ENCODE data around the gene FRMD7. TPM values are rescaled to one million over a fixed set of nuclear protein-coding genes. Genes with fewer than 3 reads are reported as not detected.
"Not testable (repeated sequence)": the region's sequence is repeated elsewhere in the genome, so short reads cannot be mapped to it uniquely, and the experiment has no call there.

FRMD7 gene
- total and polyA plus RNA-seq, 10 of the 15 experiments (the other 5 are each of a cell fraction or from before 2014, with no cell fraction given) = 0.03 to 0.94 TPM; not detected in 8

DNA sequence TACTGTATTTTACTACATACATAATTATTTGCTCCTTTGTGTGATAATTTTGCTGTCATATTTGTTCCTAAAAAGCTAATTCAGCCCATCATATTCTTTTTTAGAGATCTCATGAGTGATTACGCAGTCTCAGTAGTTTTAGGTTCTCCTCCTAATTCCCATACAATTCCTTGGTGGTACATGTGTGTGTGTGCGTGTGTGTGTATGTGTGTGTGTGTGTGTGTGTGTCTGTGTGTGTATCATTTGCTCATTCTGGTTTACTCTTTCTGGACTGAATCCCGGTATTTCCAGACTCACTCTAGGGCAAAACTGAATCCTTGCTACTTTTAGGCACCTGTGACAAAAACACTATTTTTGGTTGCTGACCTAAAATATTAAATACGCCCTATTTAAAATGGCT is 69.8 kb downstream of the FRMD7 start:
- Histone ChIP-seq H3K4me2 (ENCODE audit: control insufficient read depth, insufficient read depth) (no peak overlapping the region), H4K20me1 (ENCODE audit: control insufficient read depth, insufficient read depth) (no peaks in the 10 kb centered on the region; the same call in 1 of the 2 replicates), H2AFZ (ENCODE audit: control insufficient read depth, low read depth, low read length) (no peak overlapping the region), H3K4me3 (no peak overlapping the region), H3K27ac (ENCODE audit: control insufficient read depth, insufficient read depth) (no peak overlapping the region), H3K36me3 (ENCODE audit: control insufficient read depth in 2 of 2, insufficient read depth in 2 of 2, low read length in 1 of 2) (no peaks in the 10 kb centered on the region; a peak in 1 of 4 replicates), H3K4me1 (ENCODE audit: control insufficient read depth, insufficient read depth, low read length) (no peaks in the 10 kb centered on the region), H3K9me3 (replicated peaks; ENCODE audit: control insufficient read depth, insufficient read depth, low read length) (no peaks in the 10 kb centered on the region), H3K9ac (ENCODE audit: control insufficient read depth, insufficient read depth, low read length) (no peak overlapping the region), H3K27me3 (replicated peaks in 1 of 2; ENCODE audit: control insufficient read depth in 2 of 2, insufficient read depth in 2 of 2, low read length in 1 of 2) (no peaks in the 10 kb centered on the region), H3K79me2 (ENCODE audit: control insufficient read depth, insufficient read depth, low read length) (peaks cover 3% of the 10 kb centered on the region)
- TF ChIP-seq ZNF217 (IDR thresholded peaks at IDR 0.05) (no peak), WRNIP1 (IDR thresholded peaks at IDR 0.05; ENCODE audit: borderline replicate concordance, low read depth, low read length) (no peak), POLR2AphosphoS5 (IDR thresholded peaks at IDR 0.05; ENCODE audit: low read length) (no peak), KAT2A (conservative IDR thresholded peaks at IDR 0.05; ENCODE audit: control insufficient read depth, low read depth, low read length) (no peak), MTA2 (IDR thresholded peaks at IDR 0.05; ENCODE audit: low read depth) (no peak), ATF7 (IDR thresholded peaks at IDR 0.05; ENCODE audit: low read depth) (no peak), NR2C2 (IDR thresholded peaks at IDR 0.05; ENCODE audit: borderline replicate concordance, control insufficient read depth, insufficient read length, low read depth) (no peak), TCF7 (IDR thresholded peaks at IDR 0.05; ENCODE audit: borderline replicate concordance) (no peak)
- TF ChIP-seq, protein P1, sequence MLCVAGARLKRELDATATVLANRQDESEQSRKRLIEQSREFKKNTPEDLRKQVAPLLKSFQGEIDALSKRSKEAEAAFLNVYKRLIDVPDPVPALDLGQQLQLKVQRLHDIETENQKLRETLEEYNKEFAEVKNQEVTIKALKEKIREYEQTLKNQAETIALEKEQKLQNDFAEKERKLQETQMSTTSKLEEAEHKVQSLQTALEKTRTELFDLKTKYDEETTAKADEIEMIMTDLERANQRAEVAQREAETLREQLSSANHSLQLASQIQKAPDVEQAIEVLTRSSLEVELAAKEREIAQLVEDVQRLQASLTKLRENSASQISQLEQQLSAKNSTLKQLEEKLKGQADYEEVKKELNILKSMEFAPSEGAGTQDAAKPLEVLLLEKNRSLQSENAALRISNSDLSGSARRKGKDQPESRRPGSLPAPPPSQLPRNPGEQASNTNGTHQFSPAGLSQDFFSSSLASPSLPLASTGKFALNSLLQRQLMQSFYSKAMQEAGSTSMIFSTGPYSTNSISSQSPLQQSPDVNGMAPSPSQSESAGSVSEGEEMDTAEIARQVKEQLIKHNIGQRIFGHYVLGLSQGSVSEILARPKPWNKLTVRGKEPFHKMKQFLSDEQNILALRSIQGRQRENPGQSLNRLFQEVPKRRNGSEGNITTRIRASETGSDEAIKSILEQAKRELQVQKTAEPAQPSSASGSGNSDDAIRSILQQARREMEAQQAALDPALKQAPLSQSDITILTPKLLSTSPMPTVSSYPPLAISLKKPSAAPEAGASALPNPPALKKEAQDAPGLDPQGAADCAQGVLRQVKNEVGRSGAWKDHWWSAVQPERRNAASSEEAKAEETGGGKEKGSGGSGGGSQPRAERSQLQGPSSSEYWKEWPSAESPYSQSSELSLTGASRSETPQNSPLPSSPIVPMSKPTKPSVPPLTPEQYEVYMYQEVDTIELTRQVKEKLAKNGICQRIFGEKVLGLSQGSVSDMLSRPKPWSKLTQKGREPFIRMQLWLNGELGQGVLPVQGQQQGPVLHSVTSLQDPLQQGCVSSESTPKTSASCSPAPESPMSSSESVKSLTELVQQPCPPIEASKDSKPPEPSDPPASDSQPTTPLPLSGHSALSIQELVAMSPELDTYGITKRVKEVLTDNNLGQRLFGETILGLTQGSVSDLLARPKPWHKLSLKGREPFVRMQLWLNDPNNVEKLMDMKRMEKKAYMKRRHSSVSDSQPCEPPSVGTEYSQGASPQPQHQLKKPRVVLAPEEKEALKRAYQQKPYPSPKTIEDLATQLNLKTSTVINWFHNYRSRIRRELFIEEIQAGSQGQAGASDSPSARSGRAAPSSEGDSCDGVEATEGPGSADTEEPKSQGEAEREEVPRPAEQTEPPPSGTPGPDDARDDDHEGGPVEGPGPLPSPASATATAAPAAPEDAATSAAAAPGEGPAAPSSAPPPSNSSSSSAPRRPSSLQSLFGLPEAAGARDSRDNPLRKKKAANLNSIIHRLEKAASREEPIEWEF (IDR thresholded peaks at IDR 0.05; ENCODE audit: insufficient replicate concordance, low read depth, low read length) = no peak
- WGBS (ENCODE audit: insufficient coverage, insufficient replicate concordance, low lambda C conversion rate, missing lambda C conversion rate) = 59% methylated on average over 4 of the region's 4 CpGs
- ChIA-PET SMC1A (ENCODE audit: uncharacterized antibody, unreplicated experiment) (interaction anchor here (1.2 to 1.3 kb wide), 2 partner anchors 10 to 13 kb away, joined by 3 read pairs; no protein-coding TSS in a partner anchor), RAD21 (ENCODE audit: unreplicated experiment) (interaction anchor here (0.9 kb wide), 1 partner anchor 11 kb away, joined by 3 read pairs; no protein-coding TSS in a partner anchor), CTCF (interaction anchor here (1.2 kb wide), 1 partner anchor 216 kb away, joined by 3 read pairs; no protein-coding TSS in a partner anchor), POLR2A (no interaction called here)
- no TSS peak for BruUV-seq (replicated peaks)
- DNase-seq (ENCODE audit: low read depth, low spot score) (no peak), FAIRE-seq (no peak), ATAC-seq (no peak)
- in situ Hi-C loops (cut with MboI) (no loop called here), intact Hi-C loops (cut with micrococcal nuclease; ENCODE audit: unreplicated experiment) (no loop called here)

DNA sequence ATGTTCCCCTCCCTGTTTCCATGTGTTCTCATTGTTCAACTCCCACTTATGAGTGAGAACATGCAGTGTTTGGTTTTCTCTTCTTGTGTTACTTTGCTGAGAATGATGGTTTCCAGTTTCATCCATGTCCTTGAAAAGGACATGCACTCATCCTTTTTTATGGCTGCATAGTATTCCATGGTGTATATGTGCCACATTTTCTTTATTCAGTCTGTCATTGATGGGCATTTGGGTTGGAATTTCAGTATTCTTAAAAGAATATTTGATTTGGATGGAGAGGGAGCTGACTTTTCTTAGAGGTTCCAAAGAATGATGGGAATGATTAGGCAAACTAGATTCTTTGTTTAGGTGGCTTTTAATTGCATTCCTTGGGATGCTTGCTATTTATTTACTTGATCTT is 76.0 kb downstream of the FRMD7 start:
- RAD21 ChIA-PET (ENCODE audit: unreplicated experiment); SMC1A ChIA-PET (ENCODE audit: uncharacterized antibody, unreplicated experiment); H3K9ac ChIP-seq (ENCODE audit: control insufficient read depth, insufficient read depth, low read length); H3K4me3 ChIP-seq; ATAC-seq; in situ Hi-C loops (cut with MboI); H4K20me1 ChIP-seq (ENCODE audit: control insufficient read depth, insufficient read depth); BruUV-seq (replicated peaks); H3K4me1 ChIP-seq (ENCODE audit: control insufficient read depth, insufficient read depth, low read length); intact Hi-C loops (cut with micrococcal nuclease; ENCODE audit: unreplicated experiment); H3K27me3 ChIP-seq (replicated peaks in 1 of 2; ENCODE audit: control insufficient read depth in 2 of 2, insufficient read depth in 2 of 2, low read length in 1 of 2); H3K4me2 ChIP-seq (ENCODE audit: control insufficient read depth, insufficient read depth); DNase-seq (ENCODE audit: low read depth, low spot score); H2AFZ ChIP-seq (ENCODE audit: control insufficient read depth, low read depth, low read length); H3K36me3 ChIP-seq (ENCODE audit: control insufficient read depth in 2 of 2, insufficient read depth in 2 of 2, low read length in 1 of 2); H3K9me3 ChIP-seq (replicated peaks; ENCODE audit: control insufficient read depth, insufficient read depth, low read length); H3K27ac ChIP-seq (ENCODE audit: control insufficient read depth, insufficient read depth); FAIRE-seq: not testable (repeated sequence)
- ChIA-PET POLR2A (interaction anchor here (1.2 kb wide), 1 partner anchor 27 kb away, joined by 6 read pairs; no protein-coding TSS in a partner anchor), CTCF (interaction anchor here (0.6 kb wide), 1 partner anchor 336 kb away, joined by 3 read pairs; no protein-coding TSS in a partner anchor)
- H3K79me2 ChIP-seq (ENCODE audit: control insufficient read depth, insufficient read depth, low read length) = peaks cover 35% of the 10 kb centered on the region
